Parathyroid adenoma (tissue), 2 donors: Measurements from ENCODE around the gene CXCL11.

Source experiments
- H2AFZ ChIP-seq: fragments of 300-600 bp; sonication (generic); one replicate; pipeline ENCODE4 v1.7.0; 2017; ENCODE audit warnings: antibody characterized with exemption, mild to moderate bottlenecking
- H3K27ac ChIP-seq: fragments of 300-600 bp; sonication (generic); one replicate; pipeline ENCODE4 v1.7.0; 2017
- H3K27me3 ChIP-seq: fragments of 300-600 bp; sonication (generic); one replicate; pipeline ENCODE4 v1.7.0; 2017; ENCODE audit warnings: low read length; ENCODE audit not compliant: control insufficient read depth, insufficient read depth
- H3K36me3 ChIP-seq: fragments of 300-600 bp; sonication (generic); one replicate; pipeline ENCODE4 v1.7.0; 2017; ENCODE audit warnings: low read length; ENCODE audit not compliant: control insufficient read depth, insufficient read depth
- H3K4me1 ChIP-seq: fragments of 300-600 bp; sonication (generic); one replicate; pipeline ENCODE4 v1.7.0; 2017; ENCODE audit warnings: control low read depth
- H3K4me2 ChIP-seq: fragments of 300-600 bp; sonication (generic); one replicate; pipeline ENCODE4 v1.7.0; 2017; ENCODE audit warnings: low read length
- H3K4me3 ChIP-seq: fragments of 300-600 bp; sonication (generic); one replicate; pipeline ENCODE4 v1.7.0; 2017; ENCODE audit warnings: low read depth, low read length
- H3K79me2 ChIP-seq: fragments of 300-600 bp; sonication (generic); one replicate; pipeline ENCODE4 v1.7.0; 2017; ENCODE audit warnings: control low read depth
- H3K9ac ChIP-seq: fragments of 300-600 bp; sonication (generic); one replicate; pipeline ENCODE4 v1.7.0; 2017; ENCODE audit warnings: mild to moderate bottlenecking
- H3K9me3 ChIP-seq: fragments of 300-600 bp; sonication (generic); one replicate; pipeline ENCODE4 v1.7.0; 2017; ENCODE audit warnings: low read length; ENCODE audit not compliant: control insufficient read depth
- CTCF ChIP-seq: fragments of 300-600 bp; sonication (generic); IDR thresholded peaks from one replicate; pipeline ENCODE4 v1.7.0; 2017; ENCODE audit warnings: antibody characterized with exemption, mild to moderate bottlenecking
- donor health status: primary hyperparathyroidism.

The CXCL11 gene

GRCh38 chr4:76074993-76075600 is 39.2 kb upstream of the CXCL11 start:
- Histone ChIP-seq H3K36me3 (no peaks in the 10 kb centered on the region), H3K9ac (no peak overlapping the region), H3K27me3 (no peaks in the 10 kb centered on the region), H3K4me1 (no peaks in the 10 kb centered on the region), H3K4me3 (no peak overlapping the region), H3K27ac (no peak overlapping the region), H2AFZ (no peak overlapping the region), H3K4me2 (no peak overlapping the region), H3K79me2 (no peaks in the 10 kb centered on the region), H3K9me3 (no peaks in the 10 kb centered on the region)
- TF ChIP-seq CTCF, result no peak

GRCh38 chr4:76074468-76074867 is 38.6 kb upstream of the CXCL11 start, which contains the start of gene ART3:
Gene ART3, plus strand, starts transcription at chr4:76074709. Its CDS starts 1,181 bp downstream, at chr4:76075890.
- no peak for TF ChIP-seq CTCF
- H3K36me3 ChIP-seq, result no peaks in the 10 kb centered on the region
- no peaks in the 10 kb centered on the region for H3K9me3 ChIP-seq
- H2AFZ ChIP-seq, result no peak within 1 kb of the TSS
- no peaks in the 10 kb centered on the region for H3K4me1 ChIP-seq
- H3K9ac ChIP-seq, result no peak within 1 kb of the TSS
- no peaks in the 10 kb centered on the region for H3K27me3 ChIP-seq
- H3K79me2 ChIP-seq, result no peaks in the 10 kb centered on the region
- no peak within 1 kb of the TSS for H3K27ac ChIP-seq
- no peak within 1 kb of the TSS for H3K4me3 ChIP-seq
- H3K4me2 ChIP-seq, result no peak within 1 kb of the TSS

- TF ChIP-seq CTCF, result no peak
Observed at GRCh38 chr4:76072760-76073159, 36.9 kb upstream of the CXCL11 start.

GRCh38 chr4:76067652-76068286 is 31.9 kb upstream of the CXCL11 start:
- Histone ChIP-seq H3K36me3 (no peaks in the 10 kb centered on the region), H3K79me2 (no peaks in the 10 kb centered on the region), H3K9me3 (no peaks in the 10 kb centered on the region), H3K4me1 (no peaks in the 10 kb centered on the region), H3K4me3 (no peak overlapping the region), H2AFZ (no peak overlapping the region), H3K27me3 (no peaks in the 10 kb centered on the region), H3K4me2 (no peak overlapping the region), H3K27ac (no peak overlapping the region), H3K9ac (no peak overlapping the region)
- TF ChIP-seq CTCF, result peak; percentile 63

More at GRCh38 chr4:76072760-76073159, 36.9 kb upstream of the CXCL11 start:
- no peaks in the 10 kb centered on the region for H3K27me3 ChIP-seq
- H3K9ac ChIP-seq, result no peak overlapping the region
- no peak overlapping the region for H3K4me3 ChIP-seq
- H3K9me3 ChIP-seq, result no peaks in the 10 kb centered on the region
- no peak overlapping the region for H3K27ac ChIP-seq
- no peaks in the 10 kb centered on the region for H3K36me3 ChIP-seq
- H3K79me2 ChIP-seq, result no peaks in the 10 kb centered on the region
- H2AFZ ChIP-seq, result no peak overlapping the region
- H3K4me2 ChIP-seq, result no peak overlapping the region
- no peaks in the 10 kb centered on the region for H3K4me1 ChIP-seq

- H3K27me3 ChIP-seq, result no peaks in the 10 kb centered on the region
- no peak overlapping the region for H3K4me2 ChIP-seq
- no peak overlapping the region for H3K4me3 ChIP-seq
- TF ChIP-seq CTCF, result no peak
- no peaks in the 10 kb centered on the region for H3K36me3 ChIP-seq
- no peak overlapping the region for H3K27ac ChIP-seq
- no peaks in the 10 kb centered on the region for H3K79me2 ChIP-seq
- H3K9ac ChIP-seq, result no peak overlapping the region
- H2AFZ ChIP-seq, result no peak overlapping the region
- no peaks in the 10 kb centered on the region for H3K4me1 ChIP-seq
- no peaks in the 10 kb centered on the region for H3K9me3 ChIP-seq
Observed at GRCh38 chr4:76066546-76066945, 30.7 kb upstream of the CXCL11 start.
